WTC11 (cell line): ENCODE data around the gene MPV17L2.
"Not testable (repeated sequence)": the region's sequence is repeated elsewhere in the genome, so short reads cannot be mapped to it uniquely, and the experiment has no call there.

Experiments used
- FOXK1 ChIP-seq: sonication (generic); formaldehyde crosslinking; IDR thresholded peaks from 2 replicates; pipeline ENCODE4 v1.8.0; 2022; ENCODE audit warnings: mild to moderate bottlenecking, moderate library complexity, missing genetic modification reagents
- RELA ChIP-seq: sonication (generic); formaldehyde crosslinking; IDR thresholded peaks from 2 replicates; pipeline ENCODE4 v1.8.1; 2022; ENCODE audit warnings: missing genetic modification reagents, mild to moderate bottlenecking, borderline replicate concordance
- ZNF121 ChIP-seq: sonication (generic); formaldehyde crosslinking; IDR thresholded peaks from 2 replicates; pipeline ENCODE4 v1.8.0; 2023; ENCODE audit warnings: missing genetic modification reagents
- ZNF671 ChIP-seq: fragments of 250-450 bp; sonication (Bioruptor Pico); IDR thresholded peaks from 2 replicates; pipeline ENCODE4 v1.8.0; 2021; ENCODE audit warnings: mild to moderate bottlenecking
- TF ChIP-seq, protein P1 (sequence below): sonication (generic); formaldehyde crosslinking; IDR thresholded peaks from 2 replicates; pipeline ENCODE4 v1.8.0; 2022; ENCODE audit warnings: mild to moderate bottlenecking, missing genetic modification reagents
- TF ChIP-seq, protein P2 (sequence below): sonication (generic); formaldehyde crosslinking; IDR thresholded peaks from 2 replicates; pipeline ENCODE4 v1.8.0; 2022; ENCODE audit warnings: mild to moderate bottlenecking, missing genetic modification reagents
- TF ChIP-seq, protein P3 (sequence below): fragments of 200-600 bp; IDR thresholded peaks from 2 replicates; pipeline ENCODE4 v1.8.0; 2022; ENCODE audit warnings: antibody characterized with exemption
- TF ChIP-seq, protein P4 (sequence below): sonication (generic); formaldehyde crosslinking; IDR thresholded peaks from 2 replicates; pipeline ENCODE4 v1.8.1; 2023; ENCODE audit warnings: mild to moderate bottlenecking, missing genetic modification reagents, borderline replicate concordance
- TF ChIP-seq, protein P5 (sequence below): sonication (generic); formaldehyde crosslinking; IDR thresholded peaks from 2 replicates; pipeline ENCODE4 v1.8.0; 2023; ENCODE audit warnings: missing genetic modification reagents
- TF ChIP-seq, protein P6 (sequence below): sonication (generic); formaldehyde crosslinking; conservative IDR thresholded peaks from 2 replicates; pipeline ENCODE4 v1.8.1; 2022; ENCODE audit warnings: mild to moderate bottlenecking, missing genetic modification reagents

DNA sequence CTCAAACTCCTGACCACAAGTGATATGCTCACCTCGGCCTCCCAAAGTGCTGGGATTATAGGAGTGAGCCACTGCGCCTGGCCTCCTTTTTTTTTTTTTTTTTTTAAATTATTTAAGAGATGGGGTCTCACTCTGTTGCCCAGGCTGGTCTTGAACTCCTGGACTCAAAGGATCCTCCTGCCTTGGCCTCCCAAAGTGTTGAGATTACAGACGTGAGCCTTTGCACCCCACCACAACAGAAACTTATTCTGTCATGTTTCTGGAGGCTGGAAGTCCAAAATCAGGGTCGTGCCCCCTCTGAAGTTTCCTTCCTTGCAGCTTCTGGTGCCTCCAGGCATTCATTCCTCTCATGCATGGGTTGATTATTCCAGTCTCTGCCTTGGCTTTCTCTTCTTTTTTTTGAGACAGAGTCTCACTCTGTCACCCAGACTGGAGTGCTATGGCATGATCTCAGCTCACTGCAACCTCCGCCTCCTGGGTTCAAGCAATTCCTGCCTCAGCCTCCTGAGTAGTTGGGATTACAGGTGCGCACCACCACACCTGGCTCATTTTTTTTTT is 33.9 kb upstream of the MPV17L2 start:
- TF ChIP-seq, protein P1, sequence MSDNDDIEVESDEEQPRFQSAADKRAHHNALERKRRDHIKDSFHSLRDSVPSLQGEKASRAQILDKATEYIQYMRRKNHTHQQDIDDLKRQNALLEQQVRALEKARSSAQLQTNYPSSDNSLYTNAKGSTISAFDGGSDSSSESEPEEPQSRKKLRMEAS (CRISPR knock-in tag): not testable (repeated sequence)
- not testable (repeated sequence) for TF ChIP-seq RELA, FOXK1, ZNF671 (CRISPR knock-in tag)
- TF ChIP-seq, protein P2, sequence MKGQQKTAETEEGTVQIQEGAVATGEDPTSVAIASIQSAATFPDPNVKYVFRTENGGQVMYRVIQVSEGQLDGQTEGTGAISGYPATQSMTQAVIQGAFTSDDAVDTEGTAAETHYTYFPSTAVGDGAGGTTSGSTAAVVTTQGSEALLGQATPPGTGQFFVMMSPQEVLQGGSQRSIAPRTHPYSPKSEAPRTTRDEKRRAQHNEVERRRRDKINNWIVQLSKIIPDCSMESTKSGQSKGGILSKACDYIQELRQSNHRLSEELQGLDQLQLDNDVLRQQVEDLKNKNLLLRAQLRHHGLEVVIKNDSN (CRISPR knock-in tag): not testable (repeated sequence)
- TF ChIP-seq ZNF121 (CRISPR knock-in tag): peak; percentile 52; the same call in 1 of the 2 replicates
- TF ChIP-seq, protein P3, sequence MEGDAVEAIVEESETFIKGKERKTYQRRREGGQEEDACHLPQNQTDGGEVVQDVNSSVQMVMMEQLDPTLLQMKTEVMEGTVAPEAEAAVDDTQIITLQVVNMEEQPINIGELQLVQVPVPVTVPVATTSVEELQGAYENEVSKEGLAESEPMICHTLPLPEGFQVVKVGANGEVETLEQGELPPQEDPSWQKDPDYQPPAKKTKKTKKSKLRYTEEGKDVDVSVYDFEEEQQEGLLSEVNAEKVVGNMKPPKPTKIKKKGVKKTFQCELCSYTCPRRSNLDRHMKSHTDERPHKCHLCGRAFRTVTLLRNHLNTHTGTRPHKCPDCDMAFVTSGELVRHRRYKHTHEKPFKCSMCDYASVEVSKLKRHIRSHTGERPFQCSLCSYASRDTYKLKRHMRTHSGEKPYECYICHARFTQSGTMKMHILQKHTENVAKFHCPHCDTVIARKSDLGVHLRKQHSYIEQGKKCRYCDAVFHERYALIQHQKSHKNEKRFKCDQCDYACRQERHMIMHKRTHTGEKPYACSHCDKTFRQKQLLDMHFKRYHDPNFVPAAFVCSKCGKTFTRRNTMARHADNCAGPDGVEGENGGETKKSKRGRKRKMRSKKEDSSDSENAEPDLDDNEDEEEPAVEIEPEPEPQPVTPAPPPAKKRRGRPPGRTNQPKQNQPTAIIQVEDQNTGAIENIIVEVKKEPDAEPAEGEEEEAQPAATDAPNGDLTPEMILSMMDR: not testable (repeated sequence)
- TF ChIP-seq, protein P4, sequence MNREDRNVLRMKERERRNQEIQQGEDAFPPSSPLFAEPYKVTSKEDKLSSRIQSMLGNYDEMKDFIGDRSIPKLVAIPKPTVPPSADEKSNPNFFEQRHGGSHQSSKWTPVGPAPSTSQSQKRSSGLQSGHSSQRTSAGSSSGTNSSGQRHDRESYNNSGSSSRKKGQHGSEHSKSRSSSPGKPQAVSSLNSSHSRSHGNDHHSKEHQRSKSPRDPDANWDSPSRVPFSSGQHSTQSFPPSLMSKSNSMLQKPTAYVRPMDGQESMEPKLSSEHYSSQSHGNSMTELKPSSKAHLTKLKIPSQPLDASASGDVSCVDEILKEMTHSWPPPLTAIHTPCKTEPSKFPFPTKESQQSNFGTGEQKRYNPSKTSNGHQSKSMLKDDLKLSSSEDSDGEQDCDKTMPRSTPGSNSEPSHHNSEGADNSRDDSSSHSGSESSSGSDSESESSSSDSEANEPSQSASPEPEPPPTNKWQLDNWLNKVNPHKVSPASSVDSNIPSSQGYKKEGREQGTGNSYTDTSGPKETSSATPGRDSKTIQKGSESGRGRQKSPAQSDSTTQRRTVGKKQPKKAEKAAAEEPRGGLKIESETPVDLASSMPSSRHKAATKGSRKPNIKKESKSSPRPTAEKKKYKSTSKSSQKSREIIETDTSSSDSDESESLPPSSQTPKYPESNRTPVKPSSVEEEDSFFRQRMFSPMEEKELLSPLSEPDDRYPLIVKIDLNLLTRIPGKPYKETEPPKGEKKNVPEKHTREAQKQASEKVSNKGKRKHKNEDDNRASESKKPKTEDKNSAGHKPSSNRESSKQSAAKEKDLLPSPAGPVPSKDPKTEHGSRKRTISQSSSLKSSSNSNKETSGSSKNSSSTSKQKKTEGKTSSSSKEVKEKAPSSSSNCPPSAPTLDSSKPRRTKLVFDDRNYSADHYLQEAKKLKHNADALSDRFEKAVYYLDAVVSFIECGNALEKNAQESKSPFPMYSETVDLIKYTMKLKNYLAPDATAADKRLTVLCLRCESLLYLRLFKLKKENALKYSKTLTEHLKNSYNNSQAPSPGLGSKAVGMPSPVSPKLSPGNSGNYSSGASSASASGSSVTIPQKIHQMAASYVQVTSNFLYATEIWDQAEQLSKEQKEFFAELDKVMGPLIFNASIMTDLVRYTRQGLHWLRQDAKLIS (CRISPR knock-in tag): not testable (repeated sequence)
- TF ChIP-seq, protein P5, sequence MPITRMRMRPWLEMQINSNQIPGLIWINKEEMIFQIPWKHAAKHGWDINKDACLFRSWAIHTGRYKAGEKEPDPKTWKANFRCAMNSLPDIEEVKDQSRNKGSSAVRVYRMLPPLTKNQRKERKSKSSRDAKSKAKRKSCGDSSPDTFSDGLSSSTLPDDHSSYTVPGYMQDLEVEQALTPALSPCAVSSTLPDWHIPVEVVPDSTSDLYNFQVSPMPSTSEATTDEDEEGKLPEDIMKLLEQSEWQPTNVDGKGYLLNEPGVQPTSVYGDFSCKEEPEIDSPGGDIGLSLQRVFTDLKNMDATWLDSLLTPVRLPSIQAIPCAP (CRISPR knock-in tag): not testable (repeated sequence)
- TF ChIP-seq, protein P6, sequence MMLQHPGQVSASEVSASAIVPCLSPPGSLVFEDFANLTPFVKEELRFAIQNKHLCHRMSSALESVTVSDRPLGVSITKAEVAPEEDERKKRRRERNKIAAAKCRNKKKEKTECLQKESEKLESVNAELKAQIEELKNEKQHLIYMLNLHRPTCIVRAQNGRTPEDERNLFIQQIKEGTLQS: not testable (repeated sequence)
